ENCODE data around the gene LIPC.

DNA sequence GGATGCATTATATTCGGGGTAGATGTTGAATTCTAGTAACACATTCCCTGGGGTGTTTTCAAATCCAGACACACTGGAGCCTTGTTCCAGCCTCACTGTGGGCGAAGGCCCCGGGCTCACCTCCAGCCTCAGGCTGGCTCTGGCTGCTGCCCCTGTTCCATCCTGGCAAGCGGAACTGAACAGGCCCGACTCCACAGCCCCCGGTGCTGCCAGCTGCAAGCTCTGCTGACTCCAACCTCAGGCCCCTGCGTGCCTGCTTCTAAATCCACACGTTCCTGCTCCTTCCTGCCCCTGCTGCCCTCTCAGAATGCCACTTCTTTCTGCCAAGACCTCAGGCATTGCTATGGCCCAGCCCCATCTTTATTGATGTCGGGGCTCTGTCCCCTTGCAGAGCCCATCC is 90.6 kb downstream of the LIPC start:
- TF ChIP-seq, protein P1, sequence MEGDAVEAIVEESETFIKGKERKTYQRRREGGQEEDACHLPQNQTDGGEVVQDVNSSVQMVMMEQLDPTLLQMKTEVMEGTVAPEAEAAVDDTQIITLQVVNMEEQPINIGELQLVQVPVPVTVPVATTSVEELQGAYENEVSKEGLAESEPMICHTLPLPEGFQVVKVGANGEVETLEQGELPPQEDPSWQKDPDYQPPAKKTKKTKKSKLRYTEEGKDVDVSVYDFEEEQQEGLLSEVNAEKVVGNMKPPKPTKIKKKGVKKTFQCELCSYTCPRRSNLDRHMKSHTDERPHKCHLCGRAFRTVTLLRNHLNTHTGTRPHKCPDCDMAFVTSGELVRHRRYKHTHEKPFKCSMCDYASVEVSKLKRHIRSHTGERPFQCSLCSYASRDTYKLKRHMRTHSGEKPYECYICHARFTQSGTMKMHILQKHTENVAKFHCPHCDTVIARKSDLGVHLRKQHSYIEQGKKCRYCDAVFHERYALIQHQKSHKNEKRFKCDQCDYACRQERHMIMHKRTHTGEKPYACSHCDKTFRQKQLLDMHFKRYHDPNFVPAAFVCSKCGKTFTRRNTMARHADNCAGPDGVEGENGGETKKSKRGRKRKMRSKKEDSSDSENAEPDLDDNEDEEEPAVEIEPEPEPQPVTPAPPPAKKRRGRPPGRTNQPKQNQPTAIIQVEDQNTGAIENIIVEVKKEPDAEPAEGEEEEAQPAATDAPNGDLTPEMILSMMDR (IDR thresholded peaks at IDR 0.05): no peak
- TF ChIP-seq POLR2A (IDR thresholded peaks at IDR 0.05): no peak

Measured in testis (tissue), 2 donors.